Cerebellar cortex (tissue), 1 donor: Measurements from ENCODE around the gene ANKMY2.
"Not testable (repeated sequence)": the region's sequence is repeated elsewhere in the genome, so short reads cannot be mapped to it uniquely, and the experiment has no call there.

Experiments
- DNase-seq: peaks from one replicate; pipeline ENCODE4 v3.0.0-alpha.2; 2015; ENCODE audit warnings: low spot score

ANKMY2 gene

DNA sequence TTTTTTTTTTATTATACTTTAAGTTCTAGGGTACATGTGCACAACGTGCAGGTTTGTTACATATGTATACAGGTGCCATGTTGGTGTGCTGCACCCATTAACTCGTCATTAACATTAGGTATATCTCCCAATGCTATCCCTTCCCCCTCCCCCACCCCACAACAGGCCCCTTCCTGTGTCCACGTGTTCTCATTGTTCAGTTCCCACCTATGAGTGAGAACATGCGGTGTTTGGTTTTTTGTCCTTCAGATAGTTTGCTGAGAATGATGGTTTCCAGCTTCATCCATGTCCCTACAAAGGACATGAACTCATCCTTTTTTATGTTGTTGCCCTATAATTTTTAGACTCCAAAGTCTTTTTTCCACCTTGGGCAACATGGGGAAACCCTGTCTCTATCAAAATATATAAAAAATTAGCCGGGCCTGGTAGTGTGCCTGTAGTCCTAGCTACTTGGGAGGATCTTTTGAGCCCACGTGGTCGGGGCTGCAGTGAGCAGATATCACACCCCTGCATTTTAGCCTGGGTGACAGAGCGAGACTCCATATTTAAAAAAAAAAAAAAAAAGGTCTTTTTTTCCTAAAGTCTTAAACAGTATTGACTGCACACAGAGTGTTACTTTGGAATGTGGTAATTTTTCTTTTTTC, 14.4 kb upstream of the ANKMY2 start:
- not testable (repeated sequence) for DNase-seq

- no peak for DNase-seq
Observed at GRCh38 chr7:16657656-16658279, 12.2 kb upstream of the ANKMY2 start.

GRCh38 chr7:16656141-16656540, 10.6 kb upstream of the ANKMY2 start:
- no peak for DNase-seq

- DNase-seq: no peak
Observed at GRCh38 chr7:16655394-16655793, 9.8 kb upstream of the ANKMY2 start.

- no peak for DNase-seq
Observed at GRCh38 chr7:16652888-16653287, 7.3 kb upstream of the ANKMY2 start.

DNA sequence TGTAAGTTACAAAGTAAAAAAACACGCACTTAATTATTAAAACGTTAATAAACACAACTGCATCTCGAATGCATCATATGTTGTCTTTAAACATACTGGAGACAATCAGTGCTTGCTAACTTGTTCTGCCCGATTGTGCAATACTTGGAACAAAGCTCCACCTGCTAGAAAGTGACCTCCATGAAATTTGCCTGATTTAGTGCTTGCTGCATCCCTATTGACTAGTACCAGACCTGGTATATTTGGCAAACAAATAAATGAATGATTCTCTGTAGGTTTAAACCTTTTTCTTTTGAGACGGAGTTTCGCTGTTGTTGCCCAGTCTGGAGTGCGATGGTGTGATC, 6.7 kb upstream of the ANKMY2 start:
- no peak for DNase-seq

DNA sequence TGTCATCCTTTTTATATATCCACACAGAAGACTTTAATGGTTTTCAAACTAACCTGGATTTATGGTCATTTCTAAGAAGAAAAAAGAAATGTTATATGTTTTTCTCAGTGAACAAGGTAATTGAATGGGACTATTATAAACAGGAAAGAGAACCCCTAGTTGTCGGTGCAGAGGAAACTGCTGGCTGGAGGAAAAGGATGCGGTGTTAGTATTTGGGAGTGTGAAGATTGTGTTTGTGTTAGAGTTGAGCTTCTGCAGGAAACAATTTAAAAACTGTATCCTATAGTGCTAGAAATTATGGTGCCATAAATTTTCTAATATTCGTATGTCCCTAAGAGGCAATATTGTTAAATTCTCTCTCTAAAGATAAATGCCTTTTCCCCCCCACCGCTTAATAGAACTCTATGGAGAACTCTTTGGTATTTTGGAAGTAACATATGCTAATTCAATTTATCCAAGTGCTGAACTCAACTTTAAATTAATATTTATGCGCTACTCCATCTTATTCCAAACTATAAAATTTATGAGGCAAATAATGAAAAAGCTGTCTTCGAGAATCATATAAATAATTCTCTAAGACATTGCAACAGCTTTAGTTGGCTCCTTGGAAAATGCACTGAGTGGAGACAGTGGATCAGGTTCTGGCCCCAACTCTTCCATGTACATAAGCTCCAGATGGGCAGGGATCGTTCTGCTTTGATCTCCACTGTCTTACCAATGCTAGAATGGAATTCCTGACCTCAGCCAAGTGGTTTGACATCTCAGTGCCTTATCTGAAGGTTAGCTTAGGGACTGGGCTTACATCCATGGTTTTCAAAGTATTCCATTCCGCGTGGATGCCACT, 6.1 kb upstream of the ANKMY2 start:
- no peak for DNase-seq

- no peak for DNase-seq
Observed at GRCh38 chr7:16650266-16650665, 4.7 kb upstream of the ANKMY2 start.

- DNase-seq: no peak
Observed at GRCh38 chr7:16649196-16649595, 3.6 kb upstream of the ANKMY2 start.

DNA sequence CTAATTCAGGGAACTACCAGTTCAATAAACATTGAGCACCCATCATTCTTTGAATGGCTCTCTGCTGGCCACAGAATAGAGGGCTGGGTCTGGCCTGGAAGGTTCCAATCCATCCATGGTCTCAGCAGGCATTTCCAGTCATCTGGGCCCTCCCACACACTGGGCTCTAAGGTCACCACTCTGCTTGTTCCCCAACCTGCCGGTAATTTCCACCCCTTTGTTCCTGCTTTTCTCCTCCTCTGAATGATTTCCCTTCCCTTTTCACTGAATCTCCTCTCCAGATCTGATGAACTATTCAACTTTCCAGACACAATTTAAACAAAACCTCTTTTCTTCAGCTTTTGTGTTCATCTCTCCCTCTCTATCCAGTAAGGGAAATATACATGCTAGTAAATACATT, 3.0 kb upstream of the ANKMY2 start:
- no peak for DNase-seq

- DNase-seq: peak; percentile 24
Observed at GRCh38 chr7:16647435-16647960, 1.9 kb upstream of the ANKMY2 start.

DNA sequence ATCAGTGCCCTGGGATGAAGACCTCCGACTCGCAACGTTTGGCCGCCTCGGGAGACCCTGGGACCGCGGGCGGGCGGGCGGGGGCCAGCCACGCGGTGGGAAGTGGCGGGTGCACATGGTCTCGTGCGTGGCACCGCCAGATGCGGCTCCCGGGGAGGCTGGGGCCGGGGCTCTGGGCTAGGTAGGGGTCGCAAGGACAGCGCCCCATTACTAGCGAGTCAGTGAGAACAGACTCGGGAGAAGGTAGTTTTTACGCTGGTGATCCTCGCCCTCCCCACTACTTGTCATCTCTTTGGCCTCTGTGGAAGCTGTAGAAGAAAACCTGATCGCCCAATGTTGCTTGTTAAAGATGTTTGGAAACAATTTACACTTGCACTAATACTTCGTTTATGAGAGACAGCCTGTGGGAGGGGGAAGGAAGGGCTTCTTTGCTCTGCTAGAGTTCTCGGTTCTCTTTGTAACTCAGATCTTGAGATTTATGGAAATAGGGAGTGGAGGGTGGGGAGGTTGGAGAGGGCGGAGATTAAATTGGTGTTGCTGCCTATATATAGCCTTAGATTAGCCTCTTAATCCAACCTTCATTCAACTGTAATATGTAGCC, 1.0 kb upstream of the ANKMY2 start:
- peak; percentile 39 for DNase-seq

GRCh38 chr7:16644636-16645592, 640 bp downstream of the ANKMY2 start:
- DNase-seq: peak; percentile 22

DNA sequence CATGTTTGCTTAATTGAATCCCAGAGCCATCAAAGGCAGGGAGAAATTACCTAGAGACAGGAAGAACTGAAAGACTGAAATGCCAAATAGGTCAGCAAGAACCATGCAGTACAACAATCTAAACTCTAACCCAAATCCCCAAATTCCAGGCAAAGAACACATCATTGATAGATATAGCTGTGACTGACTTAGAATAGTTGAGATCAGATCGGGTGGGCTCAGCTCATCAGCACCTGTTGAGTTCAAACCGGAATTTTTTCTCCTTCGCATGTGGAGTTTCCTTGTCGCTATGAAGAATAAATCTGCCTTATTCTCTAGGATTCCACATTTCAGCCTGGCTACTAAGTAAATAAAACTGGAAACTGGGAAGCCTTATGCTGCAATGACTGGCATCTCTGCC, 1.4 kb downstream of the ANKMY2 start:
- DNase-seq: no peak

DNA sequence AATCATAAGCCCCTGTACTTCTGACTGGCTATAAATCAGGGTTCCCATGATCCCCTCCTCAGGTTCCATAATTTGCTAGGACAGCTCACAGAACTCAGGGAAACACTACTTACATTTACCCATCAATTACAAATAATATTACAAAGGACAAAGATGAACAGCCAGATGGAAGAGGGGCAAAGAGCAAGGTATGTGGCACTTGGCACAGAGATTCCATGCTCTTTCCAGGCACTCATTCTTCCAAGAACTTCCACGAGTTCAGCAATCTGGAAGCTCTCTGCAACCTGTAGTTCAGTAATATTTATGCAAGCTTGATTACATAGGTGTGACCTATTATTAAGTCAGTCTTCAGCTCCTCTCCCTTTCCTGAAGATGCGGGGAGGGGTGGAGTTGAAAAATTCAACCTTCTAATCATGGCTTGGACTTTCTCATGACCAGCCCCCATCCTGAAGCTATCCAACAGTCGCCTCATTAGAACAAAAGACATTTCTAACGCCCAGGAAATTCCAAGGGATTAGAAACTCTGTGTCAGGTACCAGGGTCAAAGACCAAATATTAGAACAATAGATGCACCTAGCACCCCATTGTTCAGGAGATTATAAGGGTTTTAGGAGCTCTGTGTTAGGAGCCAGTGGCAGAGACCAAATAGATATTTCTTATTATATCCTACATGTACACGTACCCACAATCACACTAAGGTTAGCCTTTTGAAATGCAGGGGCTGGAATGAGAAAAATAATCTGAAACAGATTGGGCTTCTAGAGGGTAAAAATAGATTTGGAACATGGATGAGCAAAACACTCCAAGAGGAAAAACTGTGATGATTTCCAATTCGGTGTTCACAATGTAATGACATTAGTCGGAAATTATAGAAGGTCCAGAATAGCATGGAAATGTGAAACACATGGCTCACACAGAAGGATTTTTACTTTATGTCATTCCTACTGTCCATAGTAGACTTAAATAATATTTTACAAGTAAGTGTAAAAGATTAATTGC, 7.0 kb downstream of the ANKMY2 start:
- DNase-seq: peak; percentile 54

DNA sequence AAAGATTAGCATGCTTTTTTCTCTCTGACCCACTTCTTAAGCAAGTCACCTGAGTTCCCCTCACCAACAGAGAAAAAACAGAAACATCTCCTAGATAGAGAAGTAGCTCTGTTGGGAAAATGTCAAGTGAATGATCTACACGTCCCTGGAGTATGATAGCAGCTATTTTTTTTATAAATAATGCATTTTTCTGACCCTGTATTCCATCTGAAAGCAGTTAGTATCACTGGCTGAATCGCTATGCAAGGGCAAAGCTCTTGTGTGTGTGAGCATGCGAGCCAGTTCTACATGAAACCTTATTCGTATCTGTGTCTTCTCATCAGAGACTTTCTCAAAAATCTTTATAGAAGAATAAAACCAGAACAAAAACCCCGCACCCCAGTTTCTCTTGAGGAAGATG, 8.2 kb downstream of the ANKMY2 start:
- peak; percentile 36 for DNase-seq

- no peak for DNase-seq
Observed at GRCh38 chr7:16636555-16637101, 8.9 kb downstream of the ANKMY2 start.

- no peak for DNase-seq
Observed at GRCh38 chr7:16634271-16634738, 11.2 kb downstream of the ANKMY2 start.

DNA sequence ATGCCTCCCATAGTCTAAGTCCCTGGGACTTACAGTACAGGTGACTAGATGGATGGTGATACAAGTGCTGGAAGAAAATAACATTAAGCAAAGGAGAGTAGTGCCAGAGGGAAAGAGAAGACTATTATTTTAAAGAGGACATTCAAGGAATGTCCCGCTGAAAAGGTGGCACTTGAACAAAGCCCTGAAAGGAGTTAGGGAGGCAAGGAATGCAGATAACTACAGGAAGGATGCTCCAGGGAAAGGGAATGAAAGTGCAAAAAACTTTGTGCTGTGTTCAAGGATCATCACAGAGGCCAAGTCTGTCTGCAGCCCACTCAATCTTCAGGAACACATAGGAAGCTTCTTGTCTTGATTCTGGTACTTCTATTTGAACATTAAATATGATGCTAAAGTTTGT, 14.9 kb downstream of the ANKMY2 start:
- DNase-seq: no peak

GRCh38 chr7:16627236-16627635, 18.3 kb downstream of the ANKMY2 start:
- no peak for DNase-seq
